CD4-positive, alpha-beta T cell treated with Interleukin-12 subunit alpha and Interleukin-12 subunit beta, for 1 hour (primary cell): Measurements from ENCODE around the gene ANXA10.
A peak's percentile ranks its signal among the peaks of the same experiment; 100 is the strongest.
"Not testable (repeated sequence)": the region's sequence is repeated elsewhere in the genome, so short reads cannot be mapped to it uniquely, and the experiment has no call there.

Source experiments
- DNase-seq: peaks from one replicate; pipeline ENCODE4 v3.0.0-alpha.2; 2020

ANXA10 gene, protein sequence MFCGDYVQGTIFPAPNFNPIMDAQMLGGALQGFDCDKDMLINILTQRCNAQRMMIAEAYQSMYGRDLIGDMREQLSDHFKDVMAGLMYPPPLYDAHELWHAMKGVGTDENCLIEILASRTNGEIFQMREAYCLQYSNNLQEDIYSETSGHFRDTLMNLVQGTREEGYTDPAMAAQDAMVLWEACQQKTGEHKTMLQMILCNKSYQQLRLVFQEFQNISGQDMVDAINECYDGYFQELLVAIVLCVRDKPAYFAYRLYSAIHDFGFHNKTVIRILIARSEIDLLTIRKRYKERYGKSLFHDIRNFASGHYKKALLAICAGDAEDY

DNA sequence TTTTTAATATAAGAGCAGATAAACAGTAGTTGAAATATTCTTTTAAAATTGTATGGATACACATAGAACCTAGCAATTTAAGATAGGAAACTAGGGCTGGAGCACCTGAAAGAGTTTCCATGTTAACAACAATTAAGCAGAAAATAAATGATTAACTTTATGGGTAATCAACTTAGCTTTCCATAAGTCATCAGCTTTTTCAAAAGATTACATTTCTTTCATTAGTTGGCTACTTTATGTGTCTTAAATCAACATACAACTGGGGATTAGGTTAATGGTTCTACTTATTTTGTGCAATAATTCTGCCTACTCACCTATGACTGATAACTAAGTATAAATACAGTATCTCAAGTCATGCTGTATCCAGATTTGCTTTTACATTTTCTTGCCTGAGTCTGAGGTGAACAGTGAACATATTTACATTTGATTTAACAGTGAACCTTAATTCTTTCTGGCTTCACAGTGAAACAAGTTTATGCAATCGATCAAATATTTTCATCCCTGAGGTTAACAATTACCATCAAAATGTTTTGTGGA lies at the start of gene ANXA10:
Gene ANXA10, plus strand, starts transcription at position 362 of the 537 bp plus-strand sequence. Its CDS starts 164 bp downstream, at position 526.
- DNase-seq = no peak

DNA sequence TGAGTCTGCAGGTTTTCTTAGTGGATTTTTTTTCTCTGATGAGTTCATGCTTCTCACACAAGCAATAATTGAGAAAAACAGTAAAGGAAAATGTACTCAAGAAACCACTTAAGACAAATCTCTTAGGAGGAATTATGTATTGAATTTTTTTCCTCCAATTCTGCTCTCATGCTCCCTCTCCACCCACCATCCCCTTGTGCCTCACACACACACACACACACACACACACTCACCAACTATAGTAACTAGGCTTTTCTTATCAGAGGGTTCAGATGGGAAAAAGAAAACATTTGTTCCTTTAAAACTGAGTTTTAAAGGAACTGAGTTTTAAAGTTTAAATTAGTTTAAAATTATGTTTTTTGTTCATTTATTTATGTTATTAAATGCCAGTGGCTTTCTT lies 47.0 kb upstream of the ANXA10 start:
- DNase-seq = no peak

DNA sequence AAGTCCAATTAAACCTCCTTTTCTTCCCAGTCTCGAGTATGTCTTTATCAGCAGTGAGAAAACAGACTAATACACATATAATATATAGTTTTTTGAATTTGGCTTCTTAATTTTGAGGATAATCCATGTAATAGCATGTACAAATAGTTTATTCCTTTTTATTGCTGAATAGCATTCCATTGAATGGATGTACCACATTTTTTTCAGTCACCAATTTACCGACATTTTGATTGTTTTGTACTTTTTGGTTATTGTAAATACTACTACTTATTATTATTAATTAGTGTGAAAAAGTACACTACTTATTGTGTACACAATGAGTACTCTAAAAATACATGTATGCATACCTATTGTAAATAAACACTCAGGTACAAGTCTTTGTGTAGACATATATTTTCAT lies 42.3 kb upstream of the ANXA10 start:
- no peak for DNase-seq

DNA sequence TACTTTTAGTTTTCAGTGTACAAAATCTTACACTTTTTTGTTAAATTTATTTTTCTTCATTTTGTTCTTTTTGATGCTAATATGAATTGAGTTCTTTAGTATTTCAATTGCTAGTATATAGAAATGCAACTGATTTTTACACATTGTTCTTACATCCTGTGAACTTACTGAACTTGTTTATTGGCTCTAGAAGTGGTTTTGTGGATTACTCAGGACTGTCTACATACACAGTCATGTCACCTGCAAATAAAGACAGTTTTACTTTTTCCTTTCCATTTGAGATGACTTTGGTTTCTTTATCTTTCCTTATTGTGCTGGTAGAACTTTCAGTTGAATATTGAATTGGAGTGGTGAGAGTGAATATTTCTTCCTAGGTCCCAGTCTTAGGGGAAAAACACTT lies 40.8 kb upstream of the ANXA10 start:
- DNase-seq = no peak

DNA sequence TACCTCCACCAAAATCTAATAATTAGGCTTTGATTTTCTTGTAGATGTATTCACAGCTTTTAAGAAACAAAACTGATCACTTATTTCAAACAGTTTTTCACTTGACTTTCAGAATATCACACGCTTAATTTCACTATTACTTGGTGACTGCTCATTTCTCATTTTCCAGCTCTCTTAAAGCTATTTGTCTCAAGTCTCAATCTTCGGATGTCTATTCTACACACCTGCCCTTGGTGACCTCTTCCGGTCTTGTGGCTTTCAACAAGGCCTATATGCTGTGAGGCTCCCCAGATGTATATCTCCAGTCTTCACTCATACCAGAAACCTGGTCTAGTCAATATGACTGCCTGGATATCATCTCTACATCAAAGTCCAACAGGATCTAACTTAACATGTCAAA lies 34.9 kb upstream of the ANXA10 start:
- DNase-seq = no peak

DNA sequence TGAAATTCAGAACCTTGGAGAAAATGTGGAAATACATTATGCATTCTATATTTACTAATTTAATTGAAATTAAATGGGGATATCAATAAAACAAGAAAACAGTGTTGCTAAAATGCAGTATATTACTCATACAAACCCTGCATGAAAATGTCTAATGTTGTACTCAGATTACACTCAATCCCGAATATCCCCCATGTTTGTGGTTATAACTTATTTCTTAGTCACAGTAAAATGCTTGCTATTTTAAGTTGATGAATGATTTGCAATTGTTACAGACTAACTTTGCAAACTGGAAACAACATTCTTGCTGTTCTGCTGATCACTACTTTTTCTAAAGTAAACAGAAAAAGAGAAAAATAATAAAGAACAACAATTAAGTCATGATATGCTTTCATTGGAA lies 33.1 kb upstream of the ANXA10 start:
- DNase-seq = no peak

DNA sequence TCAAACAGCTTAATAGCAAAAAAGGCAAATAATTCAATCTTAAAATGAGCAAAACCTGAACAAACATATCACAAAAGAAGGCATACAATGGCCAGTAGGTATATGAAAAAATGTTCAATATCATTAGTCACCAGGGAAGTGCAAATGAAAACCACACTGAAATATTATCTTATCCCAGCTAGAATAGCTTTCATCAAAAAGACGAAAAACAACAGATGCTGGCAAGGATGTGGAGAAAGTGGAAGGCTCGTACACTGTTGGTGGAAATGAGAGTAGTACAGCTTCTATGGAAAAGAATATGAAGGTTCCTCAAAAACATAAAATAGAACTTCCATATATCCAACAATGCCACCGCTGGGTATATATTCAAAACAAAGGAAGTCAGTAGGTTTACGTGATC lies 29.3 kb upstream of the ANXA10 start:
- DNase-seq = no peak

DNA sequence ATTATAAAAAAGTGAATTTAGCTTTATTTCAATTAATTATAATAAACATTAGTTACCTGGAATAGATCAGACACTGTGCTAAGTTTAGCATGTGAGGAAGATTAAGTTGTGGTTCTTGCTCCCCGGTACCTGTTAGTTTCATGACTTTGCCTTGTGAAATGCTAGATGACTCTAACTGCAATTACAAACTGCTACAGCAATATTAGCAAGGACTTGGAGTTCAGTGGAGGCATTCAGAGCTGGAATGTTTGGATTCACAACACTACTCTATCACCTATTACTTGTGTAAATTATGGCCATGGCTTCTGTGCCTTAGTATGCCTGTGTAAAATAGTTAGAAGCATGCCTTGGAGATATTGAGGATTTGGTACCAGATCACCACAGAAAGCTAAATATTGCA lies 21.4 kb upstream of the ANXA10 start:
- DNase-seq = no peak

DNA sequence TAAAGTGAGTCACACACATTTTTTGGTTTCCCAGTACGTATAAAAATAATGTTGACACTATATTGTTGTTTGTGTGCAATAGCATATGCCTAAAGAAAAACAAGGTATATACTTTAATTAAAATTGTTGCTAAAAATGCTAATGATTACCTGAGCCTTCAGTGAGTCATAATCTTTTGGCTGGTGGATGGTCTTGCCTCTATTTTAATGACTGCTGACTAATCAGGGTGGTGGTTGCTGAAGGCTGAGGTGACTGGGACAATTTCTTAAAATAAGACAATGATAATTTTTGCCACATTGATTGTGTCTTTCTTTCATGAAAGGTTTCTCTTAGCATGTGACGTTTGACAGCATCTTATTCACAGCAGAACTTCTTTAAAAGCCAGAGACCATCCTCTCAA lies 21.0 kb upstream of the ANXA10 start:
- no peak for DNase-seq

DNA sequence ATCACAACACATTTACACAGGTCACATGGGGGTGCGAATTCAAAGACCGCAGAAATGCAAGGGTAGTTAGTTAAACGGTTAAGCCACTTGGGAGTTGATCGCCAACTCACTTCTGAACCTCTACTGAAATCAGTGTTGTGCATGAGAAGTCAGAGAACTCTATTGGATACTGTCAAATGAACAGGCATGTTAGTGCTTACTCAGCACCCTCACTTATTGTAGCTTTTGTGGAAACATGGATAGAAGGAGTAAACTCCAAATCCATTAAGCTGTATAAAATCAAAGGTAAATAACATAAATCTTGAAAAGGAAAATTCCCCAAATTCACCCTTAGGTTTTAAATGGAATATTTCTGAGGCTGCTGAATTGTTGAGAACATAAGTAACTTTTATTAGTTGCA lies 17.5 kb upstream of the ANXA10 start:
- no peak for DNase-seq

DNA sequence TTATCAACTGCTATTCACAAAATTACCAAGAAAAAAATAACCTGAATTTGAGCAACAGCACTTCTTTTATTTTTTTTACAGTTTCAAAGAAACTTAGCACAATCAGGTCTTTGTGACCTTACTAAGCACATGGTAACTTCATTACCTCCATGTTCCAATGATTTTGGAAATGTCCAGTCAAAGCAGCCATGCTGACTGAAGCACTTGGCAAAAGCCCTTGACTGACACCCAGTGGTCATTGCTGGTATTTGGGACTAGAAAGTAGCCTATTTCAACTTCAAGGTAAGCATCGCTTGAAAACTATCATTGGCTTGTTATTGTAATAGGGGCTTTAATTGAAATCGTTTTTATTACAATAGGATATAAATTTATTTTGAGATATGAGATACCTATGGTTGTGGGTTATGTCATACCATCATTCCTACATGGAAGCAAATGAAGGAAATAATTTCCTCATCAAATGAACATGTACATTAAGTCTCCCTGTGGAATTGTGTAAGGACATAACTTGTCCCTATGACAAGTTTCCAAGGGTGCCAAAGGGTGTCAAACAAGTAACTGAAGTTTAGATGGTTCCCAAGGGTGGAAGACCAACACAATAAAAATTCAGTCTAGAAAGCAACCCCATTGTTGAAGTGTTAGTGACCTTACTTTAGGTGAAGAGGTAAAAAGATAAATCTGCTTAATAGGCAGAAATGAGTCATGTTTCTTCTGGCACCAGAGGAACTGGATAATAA lies 15.2 kb upstream of the ANXA10 start:
- peak; percentile 28 for DNase-seq

DNA sequence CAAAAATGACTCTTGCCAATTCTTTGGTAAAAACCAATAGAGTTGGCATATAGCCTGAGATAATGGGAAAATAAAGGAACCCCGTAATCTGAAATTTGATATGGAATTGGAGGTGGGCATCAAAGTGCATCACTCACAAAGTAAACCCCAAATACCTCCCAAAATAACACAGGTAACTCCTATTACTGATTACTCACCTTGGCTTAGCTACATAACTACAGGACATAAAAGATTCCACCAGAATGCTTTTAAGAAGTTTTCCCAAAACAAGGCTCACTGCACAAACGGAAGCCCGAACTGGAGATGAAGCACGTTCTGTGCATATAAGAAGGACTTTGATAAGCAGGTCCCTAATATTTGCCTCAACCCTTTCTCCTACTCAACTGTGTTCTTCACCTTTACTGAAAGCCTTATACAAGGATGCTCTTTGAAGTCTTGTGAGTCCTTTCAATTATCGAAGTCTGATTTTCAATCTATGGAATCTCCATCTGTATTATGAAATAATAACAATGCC lies 14.6 kb upstream of the ANXA10 start:
- no peak for DNase-seq

DNA sequence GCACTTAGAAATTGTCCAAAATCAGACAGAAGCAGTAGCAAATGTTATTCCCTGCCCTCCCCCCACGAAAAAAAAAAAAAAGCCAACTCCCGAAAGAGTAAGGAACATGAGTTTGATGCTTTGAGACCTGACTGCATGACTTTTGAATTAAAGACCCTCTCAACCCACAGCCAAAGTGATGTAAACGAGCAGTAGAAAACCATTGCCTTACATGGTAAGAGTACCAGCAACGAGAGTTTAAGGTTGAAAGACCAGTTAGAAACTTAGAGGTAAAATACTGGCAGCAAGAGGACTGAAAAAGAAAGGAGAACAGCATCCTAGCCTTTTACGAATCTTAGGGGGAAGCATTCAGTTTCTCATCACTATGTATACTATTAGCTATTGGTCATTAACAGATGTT lies 10.0 kb upstream of the ANXA10 start:
- DNase-seq = no peak

DNA sequence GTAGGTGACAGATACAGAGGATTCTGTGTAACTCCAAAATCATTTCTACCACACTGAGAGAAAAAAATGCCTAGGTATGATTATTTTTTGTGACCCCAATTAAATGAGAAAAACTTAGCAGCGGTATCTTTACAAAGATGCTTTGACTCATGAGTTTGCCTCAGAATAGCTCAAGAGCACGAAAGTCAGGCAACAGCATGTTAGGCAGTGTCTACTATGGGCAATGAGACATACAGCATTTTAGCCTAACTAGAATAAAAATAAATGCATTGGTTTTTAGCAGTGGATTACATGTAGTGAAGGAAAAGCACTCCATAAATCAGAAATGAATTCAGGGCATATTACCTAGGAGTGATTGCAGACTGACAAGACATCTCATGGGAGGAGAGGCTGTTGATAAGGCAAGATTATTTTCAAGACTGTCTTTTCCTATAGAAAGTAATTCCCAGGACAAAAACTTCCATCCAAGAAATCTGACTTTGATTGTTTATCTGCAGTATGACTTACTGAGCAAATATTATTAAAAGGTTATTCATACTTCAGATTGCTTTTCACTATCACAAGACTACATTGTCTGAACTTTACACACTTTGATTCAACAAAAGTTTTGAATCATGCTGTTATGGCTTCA lies 3.6 kb downstream of the ANXA10 start:
- no peak for DNase-seq

DNA sequence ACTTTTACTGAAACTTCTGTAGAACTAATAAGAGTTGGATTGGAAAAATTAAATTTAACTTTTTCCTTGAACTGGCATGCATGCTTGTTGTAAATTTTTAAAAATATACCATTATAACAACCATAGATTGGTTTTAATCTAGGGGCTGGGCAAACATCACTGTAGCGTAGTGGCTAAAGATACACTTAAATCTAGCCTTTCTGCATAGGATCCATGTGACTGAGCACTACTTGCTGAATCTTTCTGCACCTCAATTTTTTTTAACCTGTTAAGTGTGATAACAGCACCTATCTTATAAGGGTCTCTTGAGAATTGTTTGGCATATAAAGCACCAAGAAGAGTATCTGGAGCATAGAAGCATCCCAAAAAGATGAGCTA lies 4.1 kb downstream of the ANXA10 start:
- no peak for DNase-seq

DNA sequence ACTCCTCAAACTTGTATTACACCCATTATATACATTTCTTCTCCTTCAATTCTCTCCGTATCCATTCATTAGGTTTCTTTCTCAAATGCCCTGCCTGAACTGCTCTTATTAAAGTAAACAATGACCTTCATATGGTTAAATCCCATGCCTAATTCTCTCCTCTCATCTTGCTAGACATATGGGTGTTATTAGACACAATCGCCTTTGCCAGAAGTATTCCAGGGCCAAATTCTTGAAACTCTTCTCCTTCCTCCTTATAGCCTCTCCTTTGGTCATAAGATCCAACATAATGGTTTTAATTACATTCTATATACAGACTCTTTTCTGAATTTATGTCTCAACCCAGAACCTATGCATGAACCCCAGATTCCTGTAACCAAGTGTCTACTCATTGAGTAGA lies 4.8 kb downstream of the ANXA10 start:
- no peak for DNase-seq

DNA sequence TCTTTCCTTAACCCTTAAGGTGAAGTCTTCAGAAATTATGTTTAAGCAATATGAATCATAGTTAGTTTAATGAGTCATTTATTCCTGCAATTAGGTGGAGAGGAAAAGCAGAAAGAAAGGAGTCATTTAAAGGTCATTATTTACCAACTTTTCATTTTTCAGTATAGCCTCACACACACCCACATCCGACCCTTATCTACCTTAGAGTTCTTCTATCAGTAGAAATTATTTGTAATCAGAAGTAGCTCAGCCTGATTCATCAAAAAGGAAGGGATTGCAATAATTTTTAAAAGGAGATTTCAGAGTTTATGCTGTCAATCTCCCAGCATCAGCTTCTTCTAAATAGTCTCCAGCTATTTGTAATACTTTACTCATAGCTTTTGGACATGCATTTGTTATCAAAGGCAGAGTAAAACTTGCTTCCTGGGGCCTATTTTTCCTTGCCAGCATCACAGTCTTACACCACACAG lies 5.9 kb downstream of the ANXA10 start:
- no peak for DNase-seq

DNA sequence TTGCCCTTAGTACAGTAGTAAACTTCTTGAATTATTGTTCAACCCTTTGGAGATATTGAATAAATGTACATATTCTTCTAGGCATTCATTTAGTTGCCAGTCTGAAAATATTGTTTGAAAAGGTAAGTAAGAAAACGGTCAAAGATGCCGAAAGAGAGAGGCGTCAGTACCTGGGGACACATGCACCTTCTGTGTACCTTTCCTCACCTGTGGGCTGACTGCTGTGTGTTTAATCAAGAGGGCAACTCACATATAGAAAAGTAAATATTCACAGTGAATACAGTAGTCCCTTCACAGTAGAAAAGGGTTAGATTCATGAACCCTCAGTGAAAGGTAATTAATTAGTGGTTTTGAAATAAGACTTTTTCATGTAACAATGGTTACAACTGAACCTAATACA lies 6.9 kb downstream of the ANXA10 start:
- no peak for DNase-seq

DNA sequence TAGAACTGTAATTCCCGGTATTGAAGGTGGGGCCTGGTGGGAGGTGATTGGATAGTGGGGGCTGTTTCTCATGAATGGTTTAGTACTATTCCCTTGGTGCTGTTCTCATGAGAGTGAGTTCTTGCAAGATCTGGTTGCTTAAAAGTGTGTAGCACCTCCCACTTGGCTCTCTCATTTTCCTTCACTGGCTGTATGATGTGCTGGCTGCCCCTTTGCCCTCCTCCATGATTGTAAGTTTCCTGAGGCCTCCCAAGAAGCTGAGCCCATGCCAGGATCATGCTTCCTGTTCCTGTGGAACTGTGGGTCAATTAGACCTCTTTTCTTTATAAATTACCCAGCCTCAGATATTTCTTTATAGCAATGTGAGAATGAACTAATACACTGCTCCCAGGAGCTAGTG lies 8.7 kb downstream of the ANXA10 start:
- no peak for DNase-seq

DNA sequence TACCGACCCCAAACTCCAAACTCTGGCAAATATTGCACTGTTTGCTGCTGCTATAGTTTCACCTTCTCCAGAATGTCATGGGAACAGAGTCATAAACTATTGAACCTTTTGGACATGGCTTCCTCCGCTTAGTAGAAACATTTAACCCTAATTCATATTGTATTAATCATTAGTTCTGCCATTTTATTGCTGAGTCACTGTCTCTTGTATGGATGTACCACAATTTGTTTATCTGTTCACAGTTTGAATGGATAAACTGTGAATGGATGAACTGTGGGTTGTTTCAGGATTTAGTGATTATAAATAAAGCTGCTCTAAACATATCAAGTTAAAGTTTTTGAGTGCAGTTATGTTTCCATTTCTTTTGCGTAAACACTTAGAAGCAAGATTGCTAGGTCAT lies 10.1 kb downstream of the ANXA10 start:
- DNase-seq = no peak

DNA sequence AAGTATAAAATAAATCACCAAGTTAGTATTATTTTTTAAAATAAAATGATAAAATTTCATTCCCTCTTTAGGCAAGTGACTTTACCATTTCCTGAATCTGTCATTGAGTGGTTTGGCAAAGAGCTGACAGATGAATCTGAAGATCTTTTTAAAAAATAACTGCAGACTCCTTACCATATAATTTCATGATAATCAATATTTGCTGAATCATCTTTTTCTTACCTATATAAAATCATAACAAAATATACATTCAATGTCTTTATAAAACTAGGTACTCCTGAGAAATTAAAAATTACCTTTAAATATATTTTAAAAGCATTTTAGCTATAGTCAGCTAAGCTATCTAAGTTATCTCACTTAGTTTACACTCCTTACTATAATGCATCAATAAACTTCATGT lies 17.2 kb downstream of the ANXA10 start:
- no peak for DNase-seq

DNA sequence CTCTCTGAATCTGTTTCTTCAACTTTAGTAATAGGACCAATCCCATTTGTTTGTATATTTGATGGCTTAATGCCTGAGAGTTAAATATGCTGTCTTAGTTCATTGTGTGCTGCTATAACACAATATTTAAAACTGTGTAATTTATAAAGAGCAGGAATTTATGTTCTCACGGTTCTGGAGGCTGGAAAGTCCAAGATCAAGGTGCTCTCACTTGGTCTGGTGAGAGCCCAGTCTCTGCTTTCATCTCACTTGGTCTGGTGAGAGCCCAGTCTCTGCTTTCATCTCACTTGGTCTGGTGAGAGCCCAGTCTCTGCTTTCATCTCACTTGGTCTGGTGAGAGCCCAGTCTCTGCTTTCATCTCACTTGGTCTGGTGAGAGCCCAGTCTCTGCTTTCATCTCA lies 20.7 kb downstream of the ANXA10 start:
- DNase-seq = not testable (repeated sequence)

DNA sequence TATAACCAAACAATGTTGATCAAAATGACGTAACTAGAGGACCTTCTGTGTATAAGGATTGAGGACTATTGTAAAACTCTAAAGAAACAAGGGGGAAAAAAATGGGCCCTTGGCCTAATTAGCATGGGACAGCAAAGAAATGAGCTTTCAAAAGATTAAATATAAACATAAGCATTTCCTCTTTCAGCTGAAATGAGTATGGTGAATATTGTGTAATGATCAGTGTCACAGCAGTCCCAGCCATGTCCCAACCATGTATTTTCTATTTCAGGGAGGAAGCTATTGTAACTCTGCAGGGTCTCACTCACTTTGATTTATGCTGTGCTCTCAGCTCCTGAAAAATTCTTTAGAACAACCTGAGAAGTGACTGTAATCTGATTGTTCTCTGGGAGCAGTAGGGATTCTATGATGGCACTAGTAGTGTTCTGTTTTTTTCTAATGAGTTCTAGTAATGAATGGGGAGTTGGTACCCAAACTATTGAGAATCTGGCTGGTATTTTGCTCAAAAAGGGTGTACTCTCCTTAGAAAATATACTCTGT lies 25.8 kb downstream of the ANXA10 start:
- DNase-seq = no peak
